ENCODE results near the gene RAB4A.

The RAB4A gene

GRCh38 chr1:229243638-229244037 lies 27.3 kb upstream of the RAB4A start:
- POLR2A ChIA-PET, result no interaction called here
- CTCF ChIA-PET, result interaction anchor here (1.5 to 5.4 kb wide), 5 partner anchors 12 to 579 kb away, joined by 4 to 29 read pairs (median 7); no protein-coding TSS in a partner anchor
- Histone ChIP-seq H3K9me3 (ENCODE audit: control insufficient read depth, insufficient read depth, low read depth, low read length) (peaks cover 5% of the 10 kb centered on the region; the same call in 1 of the 2 replicates), H3K4me3 (ENCODE audit: low read depth, low read length) (no peak overlapping the region), H3K27ac (ENCODE audit: extremely low read depth, low read depth, low read length) (no peak overlapping the region), H3K36me3 (ENCODE audit: control insufficient read depth in 2 of 2, insufficient read depth in 1 of 2, low read length in 2 of 2) (no peaks in the 10 kb centered on the region), H3K4me1 (ENCODE audit: control insufficient read depth, insufficient read depth, low read length) (no peaks in the 10 kb centered on the region)
- TF ChIP-seq ZNF133 (tag by site-specific recombination; IDR thresholded peaks at IDR 0.05) (peak; percentile 100), BCL11A (tag by site-specific recombination; IDR thresholded peaks at IDR 0.05; ENCODE audit: low read depth) (no peak), ZNF214 (tag by site-specific recombination; IDR thresholded peaks at IDR 0.05; ENCODE audit: borderline replicate concordance) (no peak)

GRCh38 chr1:229244091-229244490 lies 26.8 kb upstream of the RAB4A start:
- peaks cover 5% of the 10 kb centered on the region; the same call in 1 of the 2 replicates for H3K9me3 ChIP-seq (ENCODE audit: control insufficient read depth, insufficient read depth, low read depth, low read length)
- ChIA-PET CTCF (interaction anchor here (1.5 to 5.4 kb wide), 4 partner anchors 11 to 580 kb away, joined by 4 to 29 read pairs (median 10); no protein-coding TSS in a partner anchor), POLR2A (no interaction called here)
- no peaks in the 10 kb centered on the region for H3K4me1 ChIP-seq (ENCODE audit: control insufficient read depth, insufficient read depth, low read length)
- H3K27ac ChIP-seq (ENCODE audit: extremely low read depth, low read depth, low read length), result no peak overlapping the region
- TF ChIP-seq SETDB1 (IDR thresholded peaks at IDR 0.05; ENCODE audit: insufficient read length, low read length) (peak; percentile 98), TRIM28 (IDR thresholded peaks at IDR 0.05; ENCODE audit: borderline replicate concordance, low read length) (peak; percentile 74), ZNF585B (tag by site-specific recombination; IDR thresholded peaks at IDR 0.05) (no peak)
- no peaks in the 10 kb centered on the region for H3K36me3 ChIP-seq (ENCODE audit: control insufficient read depth in 2 of 2, insufficient read depth in 1 of 2, low read length in 2 of 2)
- H3K4me3 ChIP-seq (ENCODE audit: low read depth, low read length), result no peak overlapping the region

DNA sequence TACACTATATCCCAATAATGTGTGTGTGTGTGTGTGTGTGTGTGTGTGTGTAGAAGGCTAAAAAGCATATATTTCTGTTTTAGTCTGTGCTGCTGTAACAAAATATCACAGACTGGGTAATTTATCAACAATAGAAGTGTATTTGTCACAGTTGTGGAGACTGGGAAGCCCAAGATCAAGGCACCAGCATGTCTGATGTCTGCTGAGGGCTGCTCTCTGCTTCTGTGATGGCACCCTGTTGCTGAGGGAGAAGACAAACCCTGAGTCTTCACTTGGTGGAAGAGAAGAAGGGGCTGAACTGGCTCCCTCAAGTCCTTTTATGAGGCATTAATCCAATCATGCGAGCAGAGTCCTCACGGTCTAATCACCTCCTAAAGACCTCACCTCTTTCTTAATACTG lies 23.0 kb upstream of the RAB4A start:
- POLR2A ChIA-PET, result no interaction called here
- no peaks in the 10 kb centered on the region for H3K36me3 ChIP-seq (ENCODE audit: control insufficient read depth in 2 of 2, insufficient read depth in 1 of 2, low read length in 2 of 2)
- CTCF ChIA-PET, result no interaction called here
- H3K9me3 ChIP-seq (ENCODE audit: control insufficient read depth, insufficient read depth, low read depth, low read length), result peaks cover 5% of the 10 kb centered on the region; the same call in 1 of the 2 replicates
- TF ChIP-seq ZNF132 (tag by site-specific recombination; IDR thresholded peaks at IDR 0.05; ENCODE audit: borderline replicate concordance) (no peak), TRIM28 (IDR thresholded peaks at IDR 0.05; ENCODE audit: borderline replicate concordance, low read length) (0 out of 2 replicates have a peak, but pooled peaks have one; percentile 16)
- TF ChIP-seq, protein P1, sequence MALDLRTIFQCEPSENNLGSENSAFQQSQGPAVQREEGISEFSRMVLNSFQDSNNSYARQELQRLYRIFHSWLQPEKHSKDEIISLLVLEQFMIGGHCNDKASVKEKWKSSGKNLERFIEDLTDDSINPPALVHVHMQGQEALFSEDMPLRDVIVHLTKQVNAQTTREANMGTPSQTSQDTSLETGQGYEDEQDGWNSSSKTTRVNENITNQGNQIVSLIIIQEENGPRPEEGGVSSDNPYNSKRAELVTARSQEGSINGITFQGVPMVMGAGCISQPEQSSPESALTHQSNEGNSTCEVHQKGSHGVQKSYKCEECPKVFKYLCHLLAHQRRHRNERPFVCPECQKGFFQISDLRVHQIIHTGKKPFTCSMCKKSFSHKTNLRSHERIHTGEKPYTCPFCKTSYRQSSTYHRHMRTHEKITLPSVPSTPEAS (tag by site-specific recombination; IDR thresholded peaks at IDR 0.05), result peak; percentile 49; the same call in 1 of the 2 replicates
- H3K27ac ChIP-seq (ENCODE audit: extremely low read depth, low read depth, low read length), result no peak overlapping the region
- H3K4me1 ChIP-seq (ENCODE audit: control insufficient read depth, insufficient read depth, low read length), result peaks cover 4% of the 10 kb centered on the region
- H3K4me3 ChIP-seq (ENCODE audit: low read depth, low read length), result no peak overlapping the region

DNA sequence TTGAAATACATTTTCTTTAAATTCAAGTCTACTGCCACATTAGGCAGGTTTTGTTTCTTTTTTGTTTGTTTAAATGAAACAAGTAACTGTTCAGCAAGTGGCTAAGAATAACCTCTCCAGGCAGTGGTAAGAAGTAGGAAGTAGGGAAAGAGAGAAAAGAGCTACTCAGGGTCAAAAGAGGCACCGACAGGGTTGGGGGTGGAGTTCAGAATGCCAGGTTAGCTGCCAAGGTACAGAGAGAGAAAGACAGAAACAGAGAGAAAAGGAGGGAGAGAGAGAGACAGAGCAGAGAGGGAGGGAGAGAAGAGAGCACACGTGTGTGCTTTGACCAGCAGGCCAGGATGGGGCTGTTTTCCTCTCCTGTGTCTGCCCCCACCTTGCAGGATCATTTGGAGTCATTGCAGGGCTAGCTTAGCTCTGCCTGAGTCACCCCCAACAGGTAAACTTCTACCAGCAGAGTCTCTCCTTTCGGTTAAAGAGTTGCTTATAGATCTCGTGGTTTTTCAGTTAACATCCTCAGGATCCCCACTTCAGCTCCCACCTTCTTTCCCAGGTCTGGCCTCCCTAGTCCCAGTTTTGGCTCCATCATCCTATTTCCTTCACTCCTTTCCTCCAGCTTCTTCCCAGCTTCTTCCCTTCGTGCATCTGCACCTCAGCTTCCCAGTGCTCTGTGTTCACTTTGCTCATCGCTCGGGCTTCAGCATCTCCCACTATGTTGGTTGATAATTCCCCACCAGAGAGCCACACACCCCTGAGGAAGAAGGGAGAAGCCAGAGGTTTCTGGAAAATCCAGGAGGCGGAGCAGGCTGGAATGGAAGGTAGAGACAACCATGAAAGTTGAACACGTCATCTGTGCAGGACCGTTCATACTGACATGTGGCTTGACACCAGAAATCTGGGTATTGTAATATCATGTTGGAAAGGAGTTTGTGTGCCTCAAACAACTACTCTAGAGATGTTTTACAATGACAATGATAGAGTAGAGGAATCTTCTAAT lies 21.8 kb upstream of the RAB4A start:
- Histone ChIP-seq H3K27ac (ENCODE audit: extremely low read depth, low read depth, low read length) (no peak overlapping the region), H3K36me3 (ENCODE audit: control insufficient read depth in 2 of 2, insufficient read depth in 1 of 2, low read length in 2 of 2) (no peaks in the 10 kb centered on the region), H3K4me1 (ENCODE audit: control insufficient read depth, insufficient read depth, low read length) (peaks cover 16% of the 10 kb centered on the region), H3K4me3 (ENCODE audit: low read depth, low read length) (no peak overlapping the region), H3K9me3 (ENCODE audit: control insufficient read depth, insufficient read depth, low read depth, low read length) (no peaks in the 10 kb centered on the region)
- POLR2A ChIA-PET, result no interaction called here
- CTCF ChIA-PET, result interaction anchor here (0.6 to 1.9 kb wide), 4 partner anchors 9 to 195 kb away, joined by 3 to 5 read pairs (median 4); no protein-coding TSS in a partner anchor
- 0 out of 2 replicates have a peak, but pooled peaks have one; percentile 42 for TF ChIP-seq ZNF596 (tag by site-specific recombination; IDR thresholded peaks at IDR 0.05)
- TF ChIP-seq ZNF398 (tag by site-specific recombination; IDR thresholded peaks at IDR 0.05), result no peak
- peak; percentile 50 for TF ChIP-seq IKZF3 (tag by site-specific recombination; IDR thresholded peaks at IDR 0.05)
- no peak for TF ChIP-seq BCL11A (tag by site-specific recombination; IDR thresholded peaks at IDR 0.05; ENCODE audit: low read depth)
- TF ChIP-seq, protein P2, sequence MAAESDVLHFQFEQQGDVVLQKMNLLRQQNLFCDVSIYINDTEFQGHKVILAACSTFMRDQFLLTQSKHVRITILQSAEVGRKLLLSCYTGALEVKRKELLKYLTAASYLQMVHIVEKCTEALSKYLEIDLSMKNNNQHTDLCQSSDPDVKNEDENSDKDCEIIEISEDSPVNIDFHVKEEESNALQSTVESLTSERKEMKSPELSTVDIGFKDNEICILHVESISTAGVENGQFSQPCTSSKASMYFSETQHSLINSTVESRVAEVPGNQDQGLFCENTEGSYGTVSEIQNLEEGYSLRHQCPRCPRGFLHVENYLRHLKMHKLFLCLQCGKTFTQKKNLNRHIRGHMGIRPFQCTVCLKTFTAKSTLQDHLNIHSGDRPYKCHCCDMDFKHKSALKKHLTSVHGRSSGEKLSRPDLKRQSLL (tag by site-specific recombination; IDR thresholded peaks at IDR 0.05), result peak; percentile 91
- peak; percentile 58; the same call in 1 of the 2 replicates for TF ChIP-seq ZBTB17 (tag by site-specific recombination; IDR thresholded peaks at IDR 0.05)
- TF ChIP-seq ZBTB10 (tag by site-specific recombination; IDR thresholded peaks at IDR 0.05), result no peak

Data from HEK293 (cell line).